H1 (cell line): ENCODE results near the gene CCDC88C. TPM values are rescaled to one million over a fixed set of nuclear protein-coding genes. Genes with fewer than 3 reads are reported as not detected.

Source experiments
- CTCF ChIA-PET: fragments of 300-600 bp; sonication (Branson Sonifier 250); formaldehyde crosslinking; loops from one replicate; lab custom pipeline; 2021; ENCODE audit not compliant: partially characterized antibody; lab: Charles Lee
- POLR2A ChIA-PET: fragments of 300-600 bp; sonication (Branson Sonifier 250); formaldehyde crosslinking; loops from one replicate; lab custom pipeline; 2021; ENCODE audit warnings: inconsistent platforms; ENCODE audit not compliant: partially characterized antibody; lab: Charles Lee
- DNase-seq, 2 experiments: peaks; one replicate each; pipeline versions ENCODE4 v3.0.0 to v3.0.0-alpha.2; 2010 to 2022; ENCODE audit warnings: low spot score in 2 of 2, low read depth in 1 of 2, mixed read lengths in 1 of 2
- FAIRE-seq: peaks from 2 replicates; lab custom pipeline; 2011; peaks lifted over from hg19 to GRCh38; lab: Jason Lieb, UNC
- H2AFZ ChIP-seq: 2 replicates; pipeline ENCODE4 v1.8.1; 2012; ENCODE audit warnings: low read length, inconsistent platforms
- H2AK5ac ChIP-seq: 2 replicates; pipeline ENCODE4 v1.6.1; 2013; ENCODE audit warnings: low read depth, low read length
- H2BK120ac ChIP-seq: replicated peaks from 2 replicates; pipeline ENCODE3; 2013; ENCODE audit warnings: low read depth, low read length, inconsistent platforms
- H2BK12ac ChIP-seq: 2 replicates; pipeline ENCODE4 v1.6.1; 2013; ENCODE audit warnings: low read depth, low read length
- H2BK15ac ChIP-seq: 2 replicates; pipeline ENCODE4 v1.6.1; 2013; ENCODE audit warnings: low read length
- H2BK20ac ChIP-seq: 2 replicates; pipeline ENCODE4 v1.6.1; 2013; ENCODE audit warnings: low read length
- H2BK5ac ChIP-seq: 2 replicates; pipeline ENCODE4 v1.6.1; 2013; ENCODE audit warnings: low read depth, low read length
- H3K14ac ChIP-seq: 2 replicates; pipeline ENCODE4 v1.6.1; 2013; ENCODE audit warnings: inconsistent platforms; ENCODE audit not compliant: insufficient read length
- H3K18ac ChIP-seq: 2 replicates; pipeline ENCODE4 v1.6.1; 2013; ENCODE audit warnings: low read length; ENCODE audit errors: extremely low read depth
- H3K23ac ChIP-seq: 2 replicates; pipeline ENCODE4 v1.6.1; 2013; ENCODE audit warnings: inconsistent platforms; ENCODE audit not compliant: insufficient read length
- H3K23me2 ChIP-seq: 2 replicates; pipeline ENCODE4 v1.6.1; 2013; ENCODE audit warnings: low read depth, low read length
- H3K27ac ChIP-seq: 2 replicates; pipeline ENCODE4 v1.6.1; 2011; ENCODE audit warnings: low read depth, low read length, inconsistent platforms
- H3K27me3 ChIP-seq, 4 experiments: replicated peaks in 1 of 4; 1 replicate in 1 of 4; 2 replicates in 3 of 4; pipeline versions ENCODE4 v1.6.1 to v1.8.1; 2011 to 2013; ENCODE audit warnings: low read length in 3 of 4, mild to moderate bottlenecking in 3 of 4, inconsistent platforms in 2 of 4, mixed read lengths in 2 of 4, moderate library complexity in 1 of 4; ENCODE audit not compliant: control insufficient read depth in 3 of 4, insufficient read depth in 3 of 4; ENCODE audit errors: extremely low read depth in 1 of 4
- H3K36me3 ChIP-seq, 4 experiments: 2 replicates each; pipeline versions ENCODE4 v1.6.1 to v1.8.1; 2011 to 2013; ENCODE audit warnings: mild to moderate bottlenecking in 4 of 4, low read length in 3 of 4, moderate library complexity in 2 of 4, control low read depth in 1 of 4, inconsistent platforms in 1 of 4; ENCODE audit not compliant: insufficient read depth in 4 of 4, control insufficient read depth in 2 of 4
- H3K4ac ChIP-seq: replicated peaks from 2 replicates; pipeline ENCODE3; 2013; ENCODE audit warnings: low read length, low read depth, mixed read lengths, inconsistent platforms; ENCODE audit not compliant: insufficient read length
- H3K4me1 ChIP-seq, 4 experiments: replicated peaks in 1 of 4; 1 replicate in 1 of 4; 2 replicates in 3 of 4; pipeline versions ENCODE4 v1.6.1 to v1.8.1; 2011 to 2013; ENCODE audit warnings: low read length in 3 of 4, inconsistent platforms in 2 of 4, mixed read lengths in 1 of 4; ENCODE audit not compliant: insufficient read depth in 4 of 4, control insufficient read depth in 3 of 4
- H3K4me2 ChIP-seq, 2 experiments: 2 replicates each; pipeline versions ENCODE4 v1.6.1 to v1.8.1; 2011 to 2013; ENCODE audit warnings: low read depth in 2 of 2, low read length in 2 of 2, control low read depth in 1 of 2, inconsistent platforms in 1 of 2, mild to moderate bottlenecking in 1 of 2; ENCODE audit not compliant: insufficient read depth in 1 of 2
- H3K4me3 ChIP-seq, 4 experiments: fragments of 200-600, 300-600 bp in 1 of 4; sonication (generic), shearing (Covaris generic), sonication (Bioruptor Twin) in 1 of 4; 2 replicates each; pipeline versions ENCODE4 v1.5.1 to v1.8.1; 2011 to 2016; ENCODE audit warnings: low read length in 4 of 4, low read depth in 3 of 4, control low read depth in 2 of 4, inconsistent platforms in 2 of 4, mild to moderate bottlenecking in 2 of 4, mixed read lengths in 1 of 4, moderate library complexity in 1 of 4; ENCODE audit not compliant: insufficient read depth in 2 of 4; ENCODE audit errors: extremely low read depth in 1 of 4
- H3K56ac ChIP-seq: replicated peaks from 2 replicates; pipeline ENCODE3; 2013; ENCODE audit warnings: low read depth, mild to moderate bottlenecking, mixed read lengths, low read length, inconsistent platforms; ENCODE audit not compliant: insufficient read length
- H3K79me1 ChIP-seq: 2 replicates; pipeline ENCODE4 v1.6.1; 2013; ENCODE audit warnings: low read depth, low read length, control low read depth
- H3K79me2 ChIP-seq, 2 experiments: 2 replicates each; pipeline versions ENCODE4 v1.6.1 to v1.8.1; 2012 to 2013; ENCODE audit warnings: low read length in 2 of 2, mild to moderate bottlenecking in 2 of 2, inconsistent platforms in 1 of 2; ENCODE audit not compliant: insufficient read depth in 2 of 2, control insufficient read depth in 1 of 2
- H3K9ac ChIP-seq, 4 experiments: replicated peaks in 1 of 4; 1 replicate in 1 of 4; 2 replicates in 3 of 4; pipeline versions ENCODE4 v1.6.1 to v1.8.1; 2011 to 2013; ENCODE audit warnings: low read depth in 3 of 4, low read length in 3 of 4, control low read depth in 2 of 4, mild to moderate bottlenecking in 2 of 4, moderate library complexity in 2 of 4, inconsistent platforms in 1 of 4; ENCODE audit errors: extremely low read depth in 1 of 4
- H3K9me3 ChIP-seq, 2 experiments: 2 replicates each; pipeline versions ENCODE4 v1.6.1 to v1.8.1; 2012 to 2013; ENCODE audit warnings: mild to moderate bottlenecking in 2 of 2, moderate library complexity in 2 of 2, control low read depth in 1 of 2, inconsistent platforms in 1 of 2, low read depth in 1 of 2, low read length in 1 of 2, mixed read lengths in 1 of 2; ENCODE audit not compliant: insufficient read depth in 2 of 2
- H4K20me1 ChIP-seq, 2 experiments: replicated peaks in 1 of 2; 2 replicates each; pipeline versions ENCODE3 to v1.8.1; 2011 to 2013; ENCODE audit warnings: inconsistent platforms in 2 of 2, low read length in 2 of 2, mild to moderate bottlenecking in 1 of 2; ENCODE audit not compliant: insufficient read depth in 2 of 2, control insufficient read depth in 1 of 2
- H4K5ac ChIP-seq: 2 replicates; pipeline ENCODE4 v1.6.1; 2013; ENCODE audit warnings: low read length, low read depth, mixed read lengths, inconsistent platforms; ENCODE audit not compliant: insufficient read length
- H4K8ac ChIP-seq: 2 replicates; pipeline ENCODE4 v1.8.0; 2013; ENCODE audit warnings: mild to moderate bottlenecking, moderate library complexity, low read length, inconsistent platforms; ENCODE audit not compliant: insufficient read depth; ENCODE audit errors: extremely low read depth
- H4K91ac ChIP-seq: replicated peaks from 2 replicates; pipeline ENCODE3; 2013; ENCODE audit warnings: low read length, mixed read lengths, inconsistent platforms; ENCODE audit not compliant: insufficient read length
- CHD1 ChIP-seq: IDR thresholded peaks from 2 replicates; pipeline ENCODE4 v1.6.1; 2012; ENCODE audit warnings: low read depth, low read length, improper control_type of control experiment
- POU5F1 ChIP-seq: IDR thresholded peaks from 2 replicates; pipeline ENCODE4 v1.6.1; 2011; ENCODE audit warnings: low read depth, mild to moderate bottlenecking, low read length, moderate library complexity
- RNF2 ChIP-seq: fragments of 200-900, 300-1000 bp; sonication (generic); IDR thresholded peaks from 2 replicates; pipeline ENCODE4 v1.7.1; 2016; ENCODE audit warnings: borderline replicate concordance, low read depth, mild to moderate bottlenecking, antibody characterized with exemption, low read length; ENCODE audit not compliant: poor library complexity, severe bottlenecking; ENCODE audit errors: missing control alignments
- whole genome bisulfite sequencing, 2 experiments: shearing (Covaris generic) in 1 of 2; methylation state at CpG; one replicate each; pipeline versions ENCODE4 v1.1.6 to v1.1.7; 2013 to 2015; ENCODE audit warnings: low lambda C conversion rate in 2 of 2, mixed read lengths in 2 of 2, inconsistent platforms in 1 of 2, low coverage in 1 of 2, missing lambda C conversion rate in 1 of 2; ENCODE audit not compliant: insufficient replicate concordance in 2 of 2, insufficient coverage in 1 of 2, insufficient read length in 1 of 2; ENCODE audit errors: extremely low coverage in 1 of 2, missing lambda C conversion rate in 1 of 2; 5-methylcytosine and 5-hydroxymethylcytosine counted together
- polyA plus RNA-seq, 7 experiments: library from polyadenylated mRNA; depleted of rRNA in 3 of 7; stranded (reverse) in 5 of 7; unstranded in 2 of 7; fragments of >200 nt in 5 of 7; fragments of 200-250 nt in 2 of 7; gene quantifications; 1 replicate in 5 of 7; 2 replicates in 1 of 7; 4 replicates in 1 of 7; pipeline versions ENCODE4 v1.2.1 to v1.2.3, GENCODE V29; 2011 to 2013; ENCODE audit warnings: missing spikeins in 2 of 7, mixed read lengths in 2 of 7
- total RNA-seq: library from RNA; stranded (reverse); fragmentation: NEBNext Ultra II Directional; extraction: Animal tissue kit (Norgen Biotek cat#: 25700); gene quantifications from 2 replicates; pipeline ENCODE4 v1.2.1, GENCODE V29; 2021

Gene CCDC88C
- total and polyA plus RNA-seq, 2 of the 8 experiments (the other 6 are each of a cell fraction or from before 2014, with no cell fraction given) = 10.3 to 57.7 TPM

- Histone ChIP-seq H3K79me2 (no peaks in the 10 kb centered on the region), H3K27ac (no peak overlapping the region), H4K20me1 (no peaks in the 10 kb centered on the region), H2BK5ac (no peak overlapping the region), H3K23me2 (no peaks in the 10 kb centered on the region), H3K4me1 (no peaks in the 10 kb centered on the region), H3K79me1 (no peaks in the 10 kb centered on the region), H4K91ac (no peak overlapping the region), H3K9ac (no peak overlapping the region), H3K4ac (no peak overlapping the region), H4K8ac (no peak overlapping the region), H3K14ac (no peak overlapping the region), H2AK5ac (no peak overlapping the region), H3K56ac (no peak overlapping the region), H2BK120ac (no peak overlapping the region), H2BK12ac (no peak overlapping the region), H2BK20ac (no peak overlapping the region), H3K18ac (no peak overlapping the region), H2BK15ac (no peak overlapping the region), H3K27me3 (no peaks in the 10 kb centered on the region), H3K4me3 (no peak overlapping the region), H3K36me3 (no peaks in the 10 kb centered on the region), H3K9me3 (peaks cover 0 to 4% of the 10 kb centered on the region in 2 experiments; a peak in 1 of 4 replicates), H4K5ac (no peak overlapping the region), H3K4me2 (no peak overlapping the region), H2AFZ (no peak overlapping the region), H3K23ac (no peak overlapping the region)
- ChIA-PET POLR2A (interaction anchor here (1.1 kb wide), 1 partner anchor 10 kb away, joined by 7 read pairs; no protein-coding TSS in a partner anchor), CTCF (interaction anchor here (2.7 kb wide), 1 partner anchor 52 kb away, joined by 13 read pairs; no protein-coding TSS in a partner anchor)
- no peak for DNase-seq
- TF ChIP-seq CHD1 = no peak
- no peak for TF ChIP-seq RNF2
- TF ChIP-seq POU5F1 = no peak
- no peak for FAIRE-seq
- WGBS, 2 experiments = 89% methylated on average over 3 of the region's 3 CpGs; no CpG with 5 or more reads in 1 of the 2 experiments
Measured at GRCh38 chr14:91429385-91429784, 11.8 kb upstream of the CCDC88C start.
